ENCODE data around the gene RRP36. TPM values are rescaled to one million over a fixed set of nuclear protein-coding genes. Genes with fewer than 3 reads are reported as not detected.
"Not testable (repeated sequence)": the region's sequence is repeated elsewhere in the genome, so short reads cannot be mapped to it uniquely, and the experiment has no call there.

Gene RRP36, protein sequence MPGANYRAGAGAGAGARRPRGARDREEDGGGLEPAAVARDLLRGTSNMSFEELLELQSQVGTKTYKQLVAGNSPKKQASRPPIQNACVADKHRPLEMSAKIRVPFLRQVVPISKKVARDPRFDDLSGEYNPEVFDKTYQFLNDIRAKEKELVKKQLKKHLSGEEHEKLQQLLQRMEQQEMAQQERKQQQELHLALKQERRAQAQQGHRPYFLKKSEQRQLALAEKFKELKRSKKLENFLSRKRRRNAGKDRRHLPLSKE
- 10 to 100 TPM; 56.2 to 59.8 (median 59.4) TPM for polyA plus RNA-seq (ENCODE audit: insufficient read length in 4 of 4)

DNA sequence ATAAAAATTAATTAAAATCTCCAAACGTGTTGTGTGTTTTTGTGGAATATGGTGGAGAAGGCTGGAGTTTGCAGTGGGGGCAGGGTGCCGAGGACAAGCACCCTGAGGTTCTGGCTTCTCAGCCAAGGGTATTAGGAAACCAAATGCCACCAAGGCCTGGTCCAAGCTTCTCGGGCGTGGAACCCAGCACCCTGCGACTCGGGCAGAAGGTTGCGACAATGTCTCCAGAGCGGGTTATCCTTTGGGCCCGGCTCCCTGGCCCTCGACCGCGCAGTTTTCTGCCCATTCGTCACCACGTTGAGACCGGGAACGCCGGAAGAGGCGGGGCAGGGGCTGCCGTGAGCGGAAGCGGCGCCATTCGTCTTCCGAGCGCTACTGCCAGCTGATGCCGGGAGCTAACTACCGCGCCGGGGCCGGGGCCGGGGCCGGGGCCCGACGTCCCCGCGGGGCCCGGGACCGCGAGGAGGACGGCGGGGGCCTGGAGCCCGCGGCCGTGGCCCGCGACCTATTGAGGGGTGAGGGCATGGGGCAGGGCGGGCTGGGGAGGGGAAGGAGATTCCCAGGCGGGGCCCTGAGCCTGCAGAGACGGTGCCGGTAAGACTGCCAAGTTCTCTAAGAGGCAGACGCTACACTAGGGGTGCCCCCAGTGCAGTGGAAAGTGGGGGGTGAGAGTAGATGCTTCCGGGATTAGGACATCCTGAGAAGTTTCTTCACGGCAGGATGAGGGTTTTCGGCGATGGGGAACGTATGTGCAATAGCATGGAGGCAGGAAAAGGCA lies at the start of gene RRP36:
Gene RRP36, plus strand, starts transcription at position 354 of the 778 bp plus-strand sequence. Its CDS starts 32 bp downstream, at position 386.
- DNase-seq (ENCODE audit: low read depth in 4 of 4, low spot score in 3 of 4) = peak in 3 of 4 donors; percentile 48 to 53 (median 51)

DNA sequence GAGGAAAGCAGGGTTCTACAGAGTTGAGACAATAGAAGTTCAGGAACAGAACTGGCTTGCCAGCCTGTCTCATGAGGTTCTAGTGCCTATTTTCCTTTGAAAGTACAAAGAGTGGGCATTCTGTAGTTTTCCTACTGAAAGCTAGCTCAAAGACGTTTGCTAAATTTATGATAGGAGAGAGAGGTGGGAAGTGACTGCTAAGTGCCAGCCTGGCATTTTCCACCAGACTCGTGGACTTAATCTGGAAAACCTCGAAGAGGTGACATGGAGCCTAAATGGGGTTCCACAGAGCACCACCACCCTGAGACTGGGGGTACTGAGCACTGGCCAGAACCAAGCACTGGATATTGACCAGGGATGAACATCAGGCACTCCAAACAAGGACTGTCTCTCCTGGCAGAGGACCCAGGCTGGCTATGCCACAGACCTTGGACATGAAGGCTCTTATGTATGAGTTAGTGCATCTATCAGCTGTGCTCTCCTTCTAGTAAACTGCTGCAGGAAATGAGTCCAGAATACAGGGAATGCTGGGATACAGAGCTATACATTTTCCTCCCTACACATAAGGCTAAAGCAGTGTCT lies 49.6 kb upstream of the RRP36 start:
- DNase-seq (ENCODE audit: low read depth in 4 of 4, low spot score in 3 of 4) = no peak

DNA sequence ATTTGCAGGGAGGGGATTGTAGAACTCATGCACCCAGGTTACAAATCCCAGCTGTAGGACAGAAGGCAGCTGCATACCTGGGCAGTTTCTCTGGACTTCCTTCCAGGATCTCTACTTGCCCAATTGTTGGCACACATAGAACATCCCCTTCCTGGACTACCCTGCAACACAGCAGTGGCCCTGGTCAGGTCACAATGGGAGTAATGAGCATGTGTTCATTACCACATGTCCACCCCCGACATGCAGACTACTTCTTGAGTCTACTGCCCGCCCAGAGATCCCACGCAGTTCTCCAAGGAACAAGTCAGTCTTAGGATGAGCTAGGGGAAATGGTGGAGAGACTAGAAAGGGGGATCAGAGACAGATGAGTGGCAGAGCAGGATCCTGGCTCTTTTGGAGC lies 47.5 kb upstream of the RRP36 start:
- DNase-seq (ENCODE audit: low read depth in 4 of 4, low spot score in 3 of 4) = no peak

DNA sequence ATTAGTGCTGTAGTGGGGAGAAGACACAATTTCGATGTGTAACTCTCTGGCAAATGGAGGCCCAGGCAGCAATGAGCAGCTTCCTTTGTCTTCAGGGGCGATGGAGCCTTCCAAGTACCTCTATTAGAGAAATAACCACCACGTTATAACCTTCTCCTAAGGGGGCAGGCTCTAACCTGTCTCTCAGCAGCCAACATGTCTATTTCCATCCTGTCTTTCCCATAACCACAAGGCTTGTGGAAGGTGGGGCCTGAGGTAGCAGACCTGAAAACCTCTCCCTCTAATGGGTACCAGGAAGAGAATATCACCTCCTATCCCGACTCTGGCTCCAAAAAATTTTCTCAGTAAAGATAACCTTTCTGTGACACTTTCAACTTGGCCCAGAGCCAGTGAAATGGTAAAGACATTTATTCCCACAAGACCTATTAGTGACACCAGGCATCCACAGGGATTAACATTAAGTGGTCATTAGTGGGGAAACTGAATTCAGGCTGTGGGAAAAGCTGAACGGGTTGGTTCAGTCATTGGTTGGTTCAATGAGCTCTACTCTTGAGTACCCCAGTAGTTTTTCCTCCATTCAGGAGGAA lies 46.4 kb upstream of the RRP36 start:
- no peak for DNase-seq (ENCODE audit: low read depth in 4 of 4, low spot score in 3 of 4)

DNA sequence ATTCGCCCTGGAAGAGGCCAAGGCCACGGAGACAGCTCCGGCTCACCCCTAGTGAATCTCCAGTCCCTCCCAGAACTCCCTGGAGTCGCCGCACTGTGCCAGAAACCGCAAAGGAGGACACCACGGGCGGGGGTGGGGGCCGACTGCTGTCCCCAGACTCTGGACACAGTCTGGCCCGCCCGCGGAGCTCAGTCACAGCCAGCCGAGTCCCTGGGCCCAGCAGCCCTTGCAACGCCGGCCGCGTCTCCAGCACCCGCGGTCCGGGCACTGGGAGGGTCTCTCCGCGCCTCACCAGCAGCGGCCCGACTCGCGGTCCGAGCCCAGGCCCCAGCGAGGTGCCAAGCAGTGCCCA lies 43.0 kb upstream of the RRP36 start:
- no peak for DNase-seq (ENCODE audit: low read depth in 4 of 4, low spot score in 3 of 4)

DNA sequence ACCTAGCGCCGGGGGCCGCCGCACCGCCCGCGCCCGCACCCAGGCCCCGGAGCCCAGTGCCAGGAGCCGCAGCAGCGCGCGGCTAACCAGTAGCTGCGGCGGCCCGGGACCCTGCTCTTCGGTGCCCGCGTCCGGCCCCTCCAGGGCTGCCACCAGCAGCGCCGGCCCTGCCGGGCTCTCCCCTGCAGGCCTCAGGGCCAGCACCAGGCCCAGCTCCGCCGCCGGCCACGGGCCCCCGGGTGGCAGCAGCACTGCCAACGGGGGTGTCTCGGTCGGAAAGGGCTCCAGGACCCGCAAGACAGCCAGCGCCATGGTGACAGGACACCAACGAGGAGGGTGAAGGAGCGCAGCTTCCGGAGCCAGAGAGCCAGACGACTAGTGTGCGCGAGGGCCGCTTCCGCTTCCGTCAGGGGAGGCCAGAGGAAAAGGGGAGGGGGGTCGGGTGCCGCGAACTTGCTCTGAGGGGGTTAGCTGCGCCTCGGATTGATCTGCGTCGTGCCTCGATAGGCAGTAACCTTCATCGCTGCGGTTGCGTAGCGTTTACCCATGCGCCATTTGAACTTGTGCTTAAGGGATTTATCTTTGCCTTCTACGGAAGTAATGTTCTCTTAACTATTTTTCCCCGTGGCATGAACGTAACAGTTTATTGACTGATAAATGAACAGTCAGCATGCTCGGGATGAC lies 42.4 kb upstream of the RRP36 start, which contains the start of gene PEX6:
Gene PEX6, minus strand, starts transcription at position 343 of the 684 bp plus-strand sequence. Its CDS starts 31 bp downstream, at position 312.
- DNase-seq (ENCODE audit: low read depth in 4 of 4, low spot score in 3 of 4) = peak; percentile 63 to 74 (median 68)

DNA sequence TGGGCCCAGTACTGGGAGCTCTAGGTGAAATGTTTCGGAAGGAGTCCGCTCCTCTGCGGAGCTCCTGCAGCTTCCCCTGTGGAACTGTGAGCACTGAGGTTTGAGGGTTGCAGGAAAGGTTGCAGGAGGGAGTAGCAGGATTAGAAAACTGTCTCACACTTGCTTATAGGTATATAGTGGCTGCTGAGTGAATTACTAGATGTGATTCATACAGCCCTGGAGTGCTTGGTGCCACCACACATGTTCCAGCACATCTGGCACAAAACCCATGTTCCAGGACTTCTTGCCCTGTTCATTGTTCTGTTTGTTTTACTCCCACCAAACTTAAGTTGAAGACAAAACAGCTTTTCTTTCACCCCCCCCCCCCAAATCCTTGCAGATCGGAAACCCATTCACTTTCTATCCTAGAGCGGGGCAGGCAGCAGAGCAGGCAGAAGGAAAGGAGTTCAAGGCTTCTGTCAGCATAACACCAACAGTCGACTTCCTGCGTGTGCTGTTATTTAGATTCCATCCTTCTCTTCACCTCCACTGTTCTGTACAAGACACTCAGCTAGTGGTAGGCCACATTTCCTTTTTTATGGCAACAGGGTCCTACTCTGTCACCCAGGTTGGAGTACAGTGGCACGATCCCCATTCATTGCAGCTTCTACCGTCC lies 41.8 kb upstream of the RRP36 start:
- no peak for DNase-seq (ENCODE audit: low read depth in 4 of 4, low spot score in 3 of 4)

DNA sequence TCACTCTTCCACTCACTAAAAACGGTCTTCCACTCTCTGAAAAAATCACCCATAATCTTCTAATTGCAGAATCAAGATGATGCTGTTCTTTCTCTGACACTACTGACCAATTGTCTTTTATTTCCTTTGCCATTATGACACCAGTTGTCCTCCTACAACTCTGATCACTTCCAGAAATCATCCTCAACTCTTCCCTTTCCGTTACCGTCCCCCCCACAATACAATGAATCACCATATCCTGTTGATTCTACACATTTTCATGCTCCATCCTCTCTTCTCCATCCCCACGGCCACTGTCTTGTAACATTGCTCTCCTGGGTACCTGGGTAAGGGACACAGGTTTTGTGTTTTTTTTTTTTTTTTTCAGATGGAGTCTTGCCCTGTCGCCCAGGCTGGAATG lies 39.6 kb upstream of the RRP36 start:
- no peak for DNase-seq (ENCODE audit: low read depth in 4 of 4, low spot score in 3 of 4)

DNA sequence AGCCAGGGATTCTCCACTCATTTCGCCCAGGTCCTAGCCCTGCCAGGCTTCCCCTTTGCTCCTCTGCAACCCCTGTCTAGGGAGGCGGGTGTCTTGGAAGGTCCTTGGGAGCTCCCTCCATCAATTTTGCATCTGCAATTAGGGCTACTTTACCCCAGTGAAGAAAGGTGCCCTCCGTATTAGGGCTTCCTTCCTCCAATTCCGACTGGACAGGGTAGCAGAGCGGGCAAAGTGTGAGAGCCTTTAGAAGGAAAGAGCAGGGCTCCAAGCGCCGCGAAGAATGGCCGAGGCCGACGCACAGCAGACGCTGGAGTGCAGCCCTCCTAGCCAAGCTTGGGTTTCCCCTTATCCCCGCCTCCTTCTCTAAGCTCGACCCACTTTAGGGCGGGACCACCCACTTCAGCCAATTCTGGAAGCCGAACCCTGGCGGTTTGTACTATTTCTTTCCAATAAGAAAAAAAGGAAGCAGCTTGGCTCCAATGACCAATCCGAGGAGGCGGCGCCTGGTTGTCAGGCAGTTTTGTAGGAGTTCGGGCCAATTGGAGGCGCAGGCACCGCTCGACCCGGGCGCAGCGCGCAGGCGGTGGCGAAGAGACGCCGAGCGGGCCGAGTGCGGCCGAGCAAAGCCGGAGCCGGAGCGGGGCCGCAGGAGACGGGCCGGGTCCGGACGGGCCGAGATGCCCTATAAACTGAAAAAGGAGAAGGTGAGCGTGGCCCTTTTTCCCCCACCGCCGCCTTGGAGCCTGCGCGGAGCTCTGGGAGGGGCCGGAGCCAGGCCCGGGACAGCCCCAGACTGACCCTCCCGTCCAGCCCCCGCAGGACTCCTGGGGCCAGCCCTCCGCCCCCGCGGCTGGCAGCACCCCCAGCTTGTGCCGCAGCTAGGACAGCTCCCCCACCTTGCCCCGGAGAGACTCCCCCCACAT lies 37.2 kb upstream of the RRP36 start, which contains the start of gene PPP2R5D:
Gene PPP2R5D, plus strand, starts transcription at position 570 of the 923 bp plus-strand sequence. Its CDS starts 108 bp downstream, at position 678.
- peak; percentile 89 to 99 (median 98) for DNase-seq (ENCODE audit: low read depth in 4 of 4, low spot score in 3 of 4)

DNA sequence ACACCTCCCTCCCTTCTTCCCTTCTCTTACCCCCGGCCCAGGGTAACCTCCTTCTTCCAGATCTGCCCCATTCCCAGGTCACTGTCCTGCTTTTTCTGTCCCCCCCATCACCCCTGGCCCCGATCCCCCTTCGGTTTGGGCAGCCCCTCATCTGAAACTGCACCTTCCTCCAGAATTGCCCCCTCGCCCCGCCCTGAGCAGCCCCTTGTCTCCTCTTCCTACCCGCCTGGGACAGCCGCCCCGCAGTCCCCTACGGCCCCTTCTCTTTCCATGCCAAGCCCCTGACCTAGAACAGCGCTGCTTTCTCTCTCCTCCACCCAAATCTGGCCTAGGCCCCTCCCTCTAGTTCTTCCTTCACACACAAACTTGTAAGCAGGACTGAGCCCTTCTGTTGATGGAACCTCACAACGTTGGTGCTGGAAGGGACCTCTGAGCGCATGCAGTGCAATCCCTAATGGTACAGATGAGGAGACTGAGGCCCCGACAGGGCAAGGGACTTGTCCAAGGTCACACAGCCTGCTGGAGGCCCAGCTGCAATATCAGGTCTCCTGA lies 36.4 kb upstream of the RRP36 start:
- no peak for DNase-seq (ENCODE audit: low read depth in 4 of 4, low spot score in 3 of 4)

DNA sequence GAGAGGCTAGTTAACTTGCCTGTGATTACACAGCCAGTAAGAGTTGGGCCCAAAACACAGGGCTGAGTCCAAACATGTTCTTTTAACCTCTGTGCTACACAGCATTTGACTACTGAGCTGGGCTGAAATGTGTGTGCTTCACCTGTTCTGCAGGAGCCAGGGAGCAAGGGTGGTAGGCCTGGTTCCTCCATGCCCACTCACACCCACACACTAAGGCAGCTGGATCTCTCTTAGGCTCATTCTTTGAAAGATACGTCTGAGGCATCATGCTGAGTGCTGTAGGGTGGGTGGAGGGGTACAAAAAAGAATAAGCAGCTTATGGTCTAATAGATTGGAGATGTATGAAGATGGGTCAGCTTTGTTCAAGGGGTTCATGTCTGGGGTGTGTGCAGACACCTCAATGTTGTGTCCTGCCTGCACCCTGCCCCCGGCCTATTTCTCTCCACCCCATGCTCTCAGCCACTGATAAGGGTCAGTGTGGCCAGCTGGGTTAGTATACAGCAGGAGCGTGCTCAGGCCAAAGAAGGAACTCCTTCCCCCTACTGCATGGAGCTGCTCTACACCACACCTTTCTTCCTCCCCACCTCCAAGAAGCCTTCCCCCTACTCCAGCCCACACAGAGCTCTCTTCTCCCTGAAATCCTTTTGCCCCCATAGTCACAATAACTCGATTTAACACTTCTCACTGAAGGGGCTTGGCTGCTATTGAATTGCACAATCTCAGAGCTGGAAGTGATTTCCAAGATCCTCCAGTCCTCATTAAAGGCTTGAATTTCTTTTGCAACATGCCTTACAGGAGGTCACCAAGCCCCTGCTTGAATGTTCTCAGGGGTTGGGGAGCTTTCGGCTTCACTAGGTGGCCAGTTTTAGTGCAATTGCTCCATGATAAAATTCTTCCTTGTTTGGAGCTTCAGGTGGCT lies 33.6 kb upstream of the RRP36 start:
- no peak for DNase-seq (ENCODE audit: low read depth in 4 of 4, low spot score in 3 of 4)

DNA sequence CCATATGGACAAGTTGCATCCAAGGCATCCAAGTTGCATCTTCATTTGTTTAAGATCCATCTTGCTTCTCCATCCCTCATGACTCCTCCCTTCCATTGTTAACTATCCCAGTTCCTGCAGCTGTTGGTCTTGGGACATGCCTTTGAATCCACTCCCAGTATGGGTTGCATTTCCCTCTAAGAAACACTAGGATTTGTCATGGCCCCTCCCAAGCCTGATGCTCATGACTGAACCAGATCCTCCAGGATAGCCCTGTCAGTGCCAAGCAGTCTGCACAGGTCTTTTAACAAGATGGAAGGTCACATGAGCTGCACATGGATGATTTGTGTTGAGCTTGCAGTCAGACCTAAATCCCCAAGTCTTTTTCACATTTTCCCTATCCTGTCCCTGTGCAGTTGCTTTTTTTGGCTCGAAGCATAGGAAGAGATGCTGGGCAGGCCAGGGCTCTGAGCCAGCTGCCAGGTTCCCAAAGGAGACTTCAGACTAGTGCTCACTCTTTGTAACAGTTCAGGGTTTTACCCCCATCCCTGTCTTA lies 32.9 kb upstream of the RRP36 start:
- DNase-seq (ENCODE audit: low read depth in 4 of 4, low spot score in 3 of 4) = no peak

DNA sequence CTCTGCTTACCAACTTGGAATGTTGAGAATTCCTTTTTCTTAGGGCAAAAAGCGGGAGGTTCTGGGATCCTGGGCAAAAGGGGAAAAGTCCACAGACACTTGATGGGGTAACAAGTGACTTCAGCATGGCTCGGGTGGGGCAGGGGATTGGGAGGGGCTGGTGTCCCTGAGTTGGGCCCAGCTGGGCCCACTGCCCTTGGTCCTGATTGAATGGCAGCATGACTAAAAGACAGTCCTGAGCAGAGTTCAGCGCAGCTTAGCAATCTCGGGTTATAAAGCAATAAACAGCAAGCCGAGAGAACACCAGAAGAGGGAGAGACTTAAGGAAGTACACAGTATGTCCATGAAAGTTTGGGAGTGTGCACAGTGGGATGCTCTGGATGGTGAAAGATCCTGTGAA lies 31.5 kb upstream of the RRP36 start:
- no peak for DNase-seq (ENCODE audit: low read depth in 4 of 4, low spot score in 3 of 4)

DNA sequence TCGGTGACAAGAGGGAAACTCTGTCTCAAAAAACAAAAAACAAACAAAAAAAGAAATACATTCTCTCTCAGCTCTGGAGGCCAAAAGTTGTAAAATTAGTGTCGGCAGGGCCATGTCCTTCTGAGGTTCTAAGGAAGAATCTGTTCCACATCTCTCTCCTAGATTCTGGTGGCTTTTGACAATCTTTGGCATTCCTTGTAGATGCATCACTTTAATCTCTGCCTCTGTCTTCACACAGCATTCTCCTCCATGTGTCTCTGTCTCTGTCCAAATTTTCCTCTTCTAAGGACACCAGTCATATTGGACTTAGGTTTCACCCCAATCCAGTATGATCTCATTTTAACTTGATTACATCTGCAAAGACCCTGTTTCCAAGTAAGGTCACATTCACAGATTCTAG lies 28.0 kb upstream of the RRP36 start:
- no peak for DNase-seq (ENCODE audit: low read depth in 4 of 4, low spot score in 3 of 4)

DNA sequence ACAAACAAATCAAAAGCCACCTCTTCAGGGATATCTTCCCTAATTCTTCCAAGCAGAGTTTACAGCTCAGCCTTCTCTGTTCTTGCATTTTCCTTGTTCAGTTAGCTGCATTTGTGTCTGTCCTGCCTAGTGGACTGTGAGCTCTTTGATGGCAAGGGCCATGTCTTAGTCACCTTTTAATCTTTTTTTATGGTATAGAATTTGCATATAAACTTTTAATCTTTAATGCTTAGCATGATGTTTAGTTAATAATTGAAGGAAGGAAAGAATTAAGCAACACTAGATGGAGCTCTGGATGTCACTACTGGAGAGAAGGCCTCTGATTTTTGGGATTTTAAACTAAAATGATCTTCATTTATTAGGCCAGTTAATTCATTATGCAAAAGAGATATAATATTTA lies 24.9 kb upstream of the RRP36 start:
- DNase-seq (ENCODE audit: low read depth in 4 of 4, low spot score in 3 of 4) = no peak

DNA sequence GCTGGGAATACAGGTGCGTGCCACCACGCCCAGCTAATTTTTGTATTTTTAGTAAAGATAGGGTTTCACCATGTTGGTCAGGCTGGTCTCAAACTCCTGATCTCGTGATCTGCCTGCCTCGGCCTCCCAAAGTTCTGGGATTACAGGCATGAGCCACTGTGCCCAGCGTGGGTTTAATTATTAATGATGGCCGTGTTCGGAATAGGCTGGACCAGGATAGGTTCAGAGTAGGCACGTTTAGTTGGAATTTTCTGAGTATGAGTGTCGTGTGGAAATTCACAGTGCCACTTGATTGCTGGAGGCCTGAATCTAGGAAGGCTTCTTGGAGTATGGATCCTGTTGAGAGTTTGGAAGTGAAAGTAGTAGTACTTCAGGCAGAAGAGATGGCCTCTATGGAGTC lies 23.2 kb upstream of the RRP36 start:
- DNase-seq (ENCODE audit: low read depth in 4 of 4, low spot score in 3 of 4) = not testable (repeated sequence)

DNA sequence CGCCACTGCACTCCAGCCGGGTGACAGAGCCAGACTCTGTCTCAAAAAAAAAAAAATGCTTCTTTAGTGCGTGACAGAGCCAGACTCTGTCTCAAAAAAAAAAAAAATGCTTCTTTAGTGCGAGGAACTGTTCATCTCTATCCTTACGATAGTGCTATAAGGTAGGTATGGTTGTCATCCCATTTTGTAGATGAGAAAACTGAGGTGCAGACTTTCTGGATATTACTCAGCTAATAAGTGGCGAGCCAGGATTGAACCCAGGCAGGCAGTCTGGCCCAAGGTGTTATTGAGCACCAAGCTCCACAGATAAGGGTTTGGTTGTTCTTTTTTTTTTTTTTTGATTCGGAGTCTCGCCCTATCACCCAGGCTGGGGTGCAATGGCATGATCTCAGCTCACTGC lies 19.6 kb upstream of the RRP36 start:
- no peak for DNase-seq (ENCODE audit: low read depth in 4 of 4, low spot score in 3 of 4)

Data from right renal pelvis (tissue), 4 donors.